Activated CD4-positive, alpha-beta T cell treated with anti-CD3 and anti-CD28 coated beads for 36 hours (primary cell): ENCODE data around the gene CELSR3. TPM values are rescaled to one million over a fixed set of nuclear protein-coding genes. Genes with fewer than 3 reads are reported as not detected.

Experiments used
- ATAC-seq: fragments of 200-7000 bp; cut with Tn5 transposase; one replicate; pipeline ENCODE4 v1.10.0; 2021; ENCODE audit warnings: mild to moderate bottlenecking, moderate library complexity
- CTCF ChIA-PET: fragments of 350-600 bp; sonication (Branson Sonifier 250); formaldehyde crosslinking; loops from one replicate; lab custom pipeline; 2021; ENCODE audit warnings: antibody characterized with exemption; lab: Charles Lee
- POLR2A ChIA-PET: fragments of 350-600 bp; sonication (Branson Sonifier 250); formaldehyde crosslinking; loops from one replicate; lab custom pipeline; 2021; ENCODE audit warnings: antibody characterized with exemption, inconsistent platforms; lab: Charles Lee
- DNase-seq: peaks from one replicate; pipeline ENCODE4 v3.0.0-alpha.2; 2020
- H3K27ac Mint-ChIP-seq: one replicate; pipeline ENCODE4 v1.8.0; 2021; ENCODE audit warnings: mixed read lengths
- H3K27me3 Mint-ChIP-seq: one replicate; pipeline ENCODE4 v1.8.0; 2021; ENCODE audit warnings: mixed read lengths
- H3K36me3 Mint-ChIP-seq: one replicate; pipeline ENCODE4 v1.8.0; 2021; ENCODE audit warnings: low read depth, mixed read lengths
- H3K4me1 Mint-ChIP-seq: one replicate; pipeline ENCODE4 v1.8.0; 2021; ENCODE audit warnings: mixed read lengths
- H3K4me3 Mint-ChIP-seq: one replicate; pipeline ENCODE4 v1.8.0; 2021; ENCODE audit warnings: mild to moderate bottlenecking, moderate library complexity, mixed read lengths
- H3K9me3 Mint-ChIP-seq: one replicate; pipeline ENCODE4 v1.8.0; 2021; ENCODE audit warnings: low read depth, mixed read lengths
- intact Hi-C, 2 experiments: fragments of 100-400 bp; cut with DNase I in 1 of 2; cut with micrococcal nuclease in 1 of 2; formaldehyde crosslinking; loops; one replicate each; pipeline versions ENCODE4 v1.14.2 to v1.15.1; 2022 to 2024; cut with DNase I, micrococcal nuclease
- total RNA-seq, 2 experiments: library from RNA; stranded (reverse); gene quantifications; one replicate each; pipeline ENCODE4 v1.2.3, GENCODE V29; 2021

The CELSR3 gene
- total RNA-seq, 2 experiments from 2014 or later, result 7.9 to 8.1 TPM

DNA sequence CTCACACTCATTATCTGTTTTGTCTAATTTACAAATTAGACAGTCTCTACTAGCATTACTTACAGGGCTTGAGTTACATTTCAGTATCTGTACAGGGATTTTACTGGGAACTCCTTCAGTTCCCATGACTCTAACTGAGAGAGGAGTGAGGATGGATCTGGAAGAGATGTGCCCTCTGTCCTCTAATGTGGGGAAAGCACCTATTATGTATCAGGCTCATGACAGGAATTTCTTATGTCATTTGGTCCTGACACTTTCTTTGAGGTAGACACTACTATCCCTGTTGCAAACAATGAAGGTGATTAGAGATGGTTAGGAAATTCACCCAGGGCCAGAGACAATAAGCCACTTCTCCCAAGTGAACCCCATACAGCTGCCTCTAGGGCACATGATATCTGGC lies 33.9 kb upstream of the CELSR3 start:
- POLR2A ChIA-PET, result interaction anchor here (0.6 to 0.9 kb wide), 2 partner anchors 14 to 26 kb away, joined by 3 to 8 read pairs; no protein-coding TSS in a partner anchor
- peaks cover 28% of the 10 kb centered on the region for H3K4me1 Mint-ChIP-seq
- no peaks in the 10 kb centered on the region for H3K27me3 Mint-ChIP-seq
- CTCF ChIA-PET, result interaction anchor here (0.6 to 1.5 kb wide), 3 partner anchors 10 to 429 kb away, joined by 3 to 4 read pairs (median 4); no protein-coding TSS in a partner anchor
- no peak overlapping the region for H3K4me3 Mint-ChIP-seq
- H3K36me3 Mint-ChIP-seq, result peaks cover 24% of the 10 kb centered on the region
- ATAC-seq (no peak), DNase-seq (no peak)
- intact Hi-C loops, result no loop called here
- H3K9me3 Mint-ChIP-seq, result no peaks in the 10 kb centered on the region
- peak overlapping the region; percentile 2 for H3K27ac Mint-ChIP-seq

DNA sequence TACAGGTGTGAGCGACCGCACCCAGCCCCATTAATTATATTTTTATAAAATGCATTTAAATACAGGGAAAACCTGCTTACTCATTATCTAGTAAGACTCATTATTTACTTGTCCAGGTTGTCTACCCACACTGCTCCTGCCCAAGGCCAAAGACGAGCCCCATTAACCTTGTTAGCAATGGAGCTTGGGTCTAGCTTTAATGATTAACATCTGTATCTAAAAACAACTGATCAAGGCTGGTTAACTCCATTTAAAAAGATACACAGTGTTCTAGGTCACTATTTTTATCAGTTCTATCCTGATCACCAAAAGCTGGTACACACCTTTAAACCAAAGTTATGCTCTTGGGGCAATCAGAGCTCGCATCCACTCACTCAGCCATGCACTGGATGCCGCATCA lies 33.5 kb upstream of the CELSR3 start:
- intact Hi-C loops, result no loop called here
- peaks cover 28% of the 10 kb centered on the region for H3K4me1 Mint-ChIP-seq
- CTCF ChIA-PET, result interaction anchor here (0.6 to 1.5 kb wide), 3 partner anchors 11 to 428 kb away, joined by 3 to 4 read pairs (median 4); no protein-coding TSS in a partner anchor
- POLR2A ChIA-PET, result interaction anchor here (0.9 kb wide), 1 partner anchor 26 kb away, joined by 3 read pairs; no protein-coding TSS in a partner anchor
- no peaks in the 10 kb centered on the region for H3K27me3 Mint-ChIP-seq
- H3K4me3 Mint-ChIP-seq, result no peak overlapping the region
- peaks cover 27% of the 10 kb centered on the region for H3K36me3 Mint-ChIP-seq
- H3K9me3 Mint-ChIP-seq, result no peaks in the 10 kb centered on the region
- ATAC-seq (no peak), DNase-seq (no peak)
- H3K27ac Mint-ChIP-seq, result peak overlapping the region; percentile 8

DNA sequence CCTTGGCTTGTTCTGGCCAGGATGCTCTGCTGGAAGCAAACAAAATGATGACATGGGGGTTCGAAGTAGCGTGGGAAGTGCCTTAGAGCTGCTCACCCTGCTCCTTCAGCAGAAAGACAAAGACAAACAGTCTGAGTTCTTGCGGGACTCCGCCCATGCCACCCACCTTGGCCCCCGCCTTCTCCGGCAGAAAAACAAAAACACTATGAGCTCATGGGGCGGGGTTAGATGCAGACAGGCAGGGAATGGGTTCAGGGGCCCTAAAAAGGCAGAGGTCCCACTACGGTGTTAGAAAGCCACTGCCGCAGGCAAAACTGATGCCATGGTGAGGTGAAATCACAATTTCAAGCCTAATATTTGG lies 32.7 kb upstream of the CELSR3 start:
- DNase-seq (no peak), ATAC-seq (no peak)
- ChIA-PET CTCF (interaction anchor here (1.5 kb wide), 1 partner anchor 11 kb away, joined by 4 read pairs; no protein-coding TSS in a partner anchor), POLR2A (no interaction called here)
- H3K9me3 Mint-ChIP-seq, result no peaks in the 10 kb centered on the region
- no peak overlapping the region for H3K4me3 Mint-ChIP-seq
- intact Hi-C loops, result no loop called here
- no peaks in the 10 kb centered on the region for H3K27me3 Mint-ChIP-seq
- H3K36me3 Mint-ChIP-seq, result peaks cover 31% of the 10 kb centered on the region
- no peak overlapping the region for H3K27ac Mint-ChIP-seq
- peaks cover 25% of the 10 kb centered on the region for H3K4me1 Mint-ChIP-seq

DNA sequence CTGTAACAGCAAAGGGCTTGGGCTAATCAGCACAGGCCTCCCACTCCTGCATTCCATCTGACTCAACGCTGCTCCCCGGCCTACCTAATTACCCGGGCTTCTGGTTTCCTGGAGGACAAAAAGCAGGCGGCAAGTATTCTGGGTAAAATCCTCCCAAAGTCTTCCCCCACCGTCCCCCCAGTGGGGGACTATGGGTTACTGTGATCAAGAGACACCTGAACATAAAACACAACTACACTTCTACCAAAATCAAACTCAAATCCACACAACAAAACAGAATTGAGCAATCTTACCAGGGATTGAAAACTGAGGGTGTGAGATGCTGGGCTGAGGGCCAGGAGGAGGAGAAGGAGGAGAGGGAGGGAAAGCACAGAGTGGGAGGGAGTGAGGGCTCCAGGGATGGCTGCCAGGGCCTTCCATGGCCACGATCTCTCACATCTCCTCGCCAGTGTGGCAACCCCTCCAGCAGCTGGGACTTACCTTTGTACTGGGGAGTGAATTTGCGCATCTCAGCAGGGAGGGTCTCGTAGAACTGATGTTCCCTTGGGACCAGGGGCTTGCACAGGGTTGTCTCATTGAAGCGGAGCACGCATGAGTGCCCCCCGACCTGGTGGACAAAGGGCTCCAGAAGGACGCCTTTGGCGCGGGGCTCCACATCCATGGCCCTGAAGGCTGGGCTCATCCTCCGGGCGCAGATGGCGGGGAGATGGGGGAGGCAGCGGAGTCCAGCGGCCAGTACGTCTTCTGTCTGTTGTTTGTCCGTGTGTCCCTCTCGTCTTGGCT lies 32.1 kb upstream of the CELSR3 start:
- H3K9me3 Mint-ChIP-seq, result no peaks in the 10 kb centered on the region
- POLR2A ChIA-PET, result no interaction called here

DNA sequence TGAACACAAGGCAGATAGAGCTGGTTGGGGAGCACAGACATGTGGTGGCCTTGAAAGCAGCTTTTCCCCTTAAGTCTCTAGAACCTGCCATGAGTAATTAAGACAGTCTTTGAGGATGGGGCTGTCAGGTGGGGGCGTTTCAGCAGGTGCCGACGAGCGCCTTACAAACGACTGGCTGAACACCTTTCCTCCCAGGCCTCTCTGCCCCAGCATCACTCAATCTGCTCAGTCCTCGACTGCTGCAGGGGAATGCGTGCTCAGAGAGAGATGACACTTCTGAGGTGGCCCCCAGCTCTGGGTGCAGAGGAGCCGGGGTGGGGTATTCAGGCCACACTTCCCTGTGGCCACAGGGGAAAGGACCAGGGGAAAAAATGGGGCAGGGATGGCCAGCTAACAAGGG lies 31.1 kb upstream of the CELSR3 start:
- DNase-seq, result no peak
- Mint-ChIP-seq H3K36me3 (peaks cover 30% of the 10 kb centered on the region), H3K27ac (no peak overlapping the region), H3K4me3 (no peak overlapping the region), H3K9me3 (no peaks in the 10 kb centered on the region), H3K4me1 (peaks cover 16% of the 10 kb centered on the region), H3K27me3 (no peaks in the 10 kb centered on the region)
- ATAC-seq, result no peak
- POLR2A ChIA-PET, result no interaction called here
- CTCF ChIA-PET, result no interaction called here
- intact Hi-C loops, result no loop called here

More for the DNA sequence above, 32.1 kb upstream of the CELSR3 start:
- ATAC-seq (no peak), DNase-seq (no peak)
- intact Hi-C loops, result no loop called here
- Mint-ChIP-seq H3K36me3 (peaks cover 34% of the 10 kb centered on the region), H3K4me1 (peaks cover 21% of the 10 kb centered on the region), H3K27ac (peak overlapping the region; percentile 15), H3K4me3 (no peak overlapping the region), H3K27me3 (no peaks in the 10 kb centered on the region)
- CTCF ChIA-PET, result interaction anchor here (1.5 kb wide), 1 partner anchor 12 kb away, joined by 4 read pairs; no protein-coding TSS in a partner anchor

GRCh38 chr3:48692551-48692950 lies 29.9 kb upstream of the CELSR3 start:
- ChIA-PET POLR2A (interaction anchor here (0.5 kb wide), 1 partner anchor 12 kb away, joined by 4 read pairs; no protein-coding TSS in a partner anchor), CTCF (interaction anchor here (0.6 kb wide), 1 partner anchor 134 kb away, joined by 3 read pairs; no protein-coding TSS in a partner anchor)
- H3K9me3 Mint-ChIP-seq, result no peaks in the 10 kb centered on the region
- H3K27me3 Mint-ChIP-seq, result no peaks in the 10 kb centered on the region
- ATAC-seq (no peak), DNase-seq (no peak)
- H3K27ac Mint-ChIP-seq, result no peak overlapping the region
- intact Hi-C loops, result no loop called here
- H3K4me3 Mint-ChIP-seq, result no peak overlapping the region
- peaks cover 40% of the 10 kb centered on the region for H3K36me3 Mint-ChIP-seq
- H3K4me1 Mint-ChIP-seq, result peaks cover 9% of the 10 kb centered on the region

GRCh38 chr3:48690846-48691458 lies 28.3 kb upstream of the CELSR3 start:
- Mint-ChIP-seq H3K36me3 (peaks cover 42% of the 10 kb centered on the region), H3K4me1 (peaks cover 5% of the 10 kb centered on the region), H3K4me3 (no peak overlapping the region), H3K27ac (no peak overlapping the region), H3K9me3 (no peaks in the 10 kb centered on the region), H3K27me3 (no peaks in the 10 kb centered on the region)
- intact Hi-C loops, result no loop called here
- DNase-seq, result no peak
- ChIA-PET CTCF (interaction anchor here (0.6 to 0.7 kb wide), 3 partner anchors 57 to 182 kb away, joined by 3 read pairs; no protein-coding TSS in a partner anchor), POLR2A (no interaction called here)
- ATAC-seq, result no peak

DNA sequence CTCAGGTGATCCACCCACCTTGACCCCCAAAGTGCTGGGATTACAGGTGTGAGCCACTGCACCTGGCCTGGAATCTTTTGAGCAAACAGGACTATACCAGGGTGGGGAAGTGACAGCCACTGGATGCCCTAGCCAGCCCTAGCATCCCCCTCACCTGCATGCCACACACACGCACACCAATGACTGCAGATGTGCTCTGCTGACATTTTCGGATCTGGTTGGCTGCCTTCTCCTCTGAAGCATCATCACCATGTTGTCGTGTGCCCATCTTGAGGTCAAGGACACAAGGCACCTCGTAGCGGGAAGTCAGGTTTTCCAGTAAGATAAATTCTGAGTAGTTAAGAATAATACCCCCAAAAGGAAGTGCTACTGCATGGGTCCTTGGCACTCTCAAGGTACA lies 26.7 kb upstream of the CELSR3 start:
- H3K9me3 Mint-ChIP-seq, result no peaks in the 10 kb centered on the region
- ATAC-seq, result no peak
- ChIA-PET POLR2A (no interaction called here), CTCF (interaction anchor here (1.1 to 1.2 kb wide), 2 partner anchors 12 to 28 kb away, joined by 3 read pairs; partner anchors contain the start of gene IP6K2)
- peaks cover 34% of the 10 kb centered on the region for H3K36me3 Mint-ChIP-seq
- H3K27me3 Mint-ChIP-seq, result no peaks in the 10 kb centered on the region
- no peak overlapping the region for H3K27ac Mint-ChIP-seq
- no peak overlapping the region for H3K4me3 Mint-ChIP-seq
- no peak for DNase-seq
- peaks cover 9% of the 10 kb centered on the region for H3K4me1 Mint-ChIP-seq
- intact Hi-C loops, result no loop called here

DNA sequence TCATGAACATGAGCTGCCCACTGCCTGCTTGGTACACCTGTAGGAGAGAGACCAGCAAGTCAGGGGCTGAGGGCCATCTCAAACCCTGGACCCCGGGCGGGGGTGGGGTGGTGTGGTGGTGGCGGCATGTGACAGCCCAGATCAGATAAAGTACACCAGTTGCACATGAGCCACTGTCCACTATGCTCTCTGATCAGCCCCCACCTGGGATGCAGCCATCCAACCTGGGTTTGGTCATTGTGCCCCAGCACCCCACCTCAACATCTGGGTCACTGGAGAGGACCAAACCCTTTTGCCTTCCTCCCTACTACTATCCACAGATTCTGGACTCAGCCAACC lies 26.0 kb upstream of the CELSR3 start:
- CTCF ChIA-PET, result interaction anchor here (0.8 to 1.1 kb wide), 3 partner anchors 11 to 51 kb away, joined by 3 read pairs; no protein-coding TSS in a partner anchor
- Mint-ChIP-seq H3K9me3 (no peaks in the 10 kb centered on the region), H3K27me3 (no peaks in the 10 kb centered on the region), H3K27ac (no peak overlapping the region), H3K36me3 (peaks cover 36% of the 10 kb centered on the region), H3K4me3 (no peak overlapping the region), H3K4me1 (peaks cover 14% of the 10 kb centered on the region)
- no peak for ATAC-seq
- intact Hi-C loops, result no loop called here
- POLR2A ChIA-PET, result no interaction called here
- no peak for DNase-seq

- Mint-ChIP-seq H3K4me3 (no peak overlapping the region), H3K27ac (no peak overlapping the region), H3K36me3 (peaks cover 36% of the 10 kb centered on the region), H3K27me3 (no peaks in the 10 kb centered on the region), H3K4me1 (peaks cover 16% of the 10 kb centered on the region), H3K9me3 (no peaks in the 10 kb centered on the region)
- ChIA-PET CTCF (interaction anchor here (0.7 to 1.1 kb wide), 5 partner anchors 11 to 61 kb away, joined by 3 to 4 read pairs (median 3); no protein-coding TSS in a partner anchor), POLR2A (no interaction called here)
- ATAC-seq (no peak), DNase-seq (no peak)
- intact Hi-C loops, result no loop called here
Observed at GRCh38 chr3:48688032-48688736, 25.5 kb upstream of the CELSR3 start.

GRCh38 chr3:48687220-48687678 lies 24.6 kb upstream of the CELSR3 start:
- H3K4me1 Mint-ChIP-seq, result peaks cover 16% of the 10 kb centered on the region
- no peaks in the 10 kb centered on the region for H3K9me3 Mint-ChIP-seq
- peaks cover 34% of the 10 kb centered on the region for H3K36me3 Mint-ChIP-seq
- H3K27ac Mint-ChIP-seq, result no peak overlapping the region
- no peaks in the 10 kb centered on the region for H3K27me3 Mint-ChIP-seq
- ChIA-PET POLR2A (no interaction called here), CTCF (interaction anchor here (0.6 to 2.2 kb wide), 6 partner anchors 12 to 286 kb away, joined by 4 to 10 read pairs (median 6); partner anchors contain the start of gene IP6K2)
- intact Hi-C loops, result loop anchor here in 1 of 2 experiments (2.0 kb wide), 1 partner anchor 30 kb away; the partner anchor contains the start of gene IP6K2
- H3K4me3 Mint-ChIP-seq, result no peak overlapping the region
- ATAC-seq (no peak), DNase-seq (no peak)
